Stimulated activated naive B cell treated with anti-CD40 and anti-IgM and Interleukin-4, amounts not matched to agents 10 μg/mL and 1 μg/mL and 100 μg/mL, for 72 hours (primary cell): ENCODE data around the gene SEZ6.

Experiments used
- ATAC-seq, 2 donors: fragments of 150-1000 bp; cut with Tn5 transposase; replicated peaks; 2 replicates each; pipeline ENCODE4 v1.10.0; 2021; ENCODE audit warnings: moderate library complexity in 1 of 2
- DNase-seq: peaks from one replicate; pipeline ENCODE4 v3.0.0; 2021
- H3K27ac Mint-ChIP-seq: one replicate; pipeline ENCODE4 v1.8.0; 2022; ENCODE audit warnings: mild to moderate bottlenecking, mixed read lengths
- H3K27me3 Mint-ChIP-seq, 2 donors: one replicate each; pipeline ENCODE4 v1.8.0; 2022; ENCODE audit warnings: mixed read lengths in 2 of 2
- H3K36me3 Mint-ChIP-seq, 2 donors: one replicate each; pipeline ENCODE4 v1.8.0; 2022; ENCODE audit warnings: mixed read lengths in 2 of 2, mild to moderate bottlenecking in 1 of 2
- H3K4me1 Mint-ChIP-seq, 2 donors: one replicate each; pipeline ENCODE4 v1.8.0; 2022; ENCODE audit warnings: mixed read lengths in 2 of 2, mild to moderate bottlenecking in 1 of 2
- H3K4me3 Mint-ChIP-seq, 2 donors: one replicate each; pipeline ENCODE4 v1.8.0; 2022; ENCODE audit warnings: mild to moderate bottlenecking in 2 of 2, mixed read lengths in 2 of 2, moderate library complexity in 1 of 2
- H3K9me3 Mint-ChIP-seq, 2 donors: one replicate each; pipeline ENCODE4 v1.8.0; 2022; ENCODE audit warnings: mixed read lengths in 2 of 2, mild to moderate bottlenecking in 1 of 2

Gene SEZ6

GRCh38 chr17:29024316-29024952 lies 18.6 kb upstream of the SEZ6 start:
- H3K4me3 Mint-ChIP-seq = no peak overlapping the region
- H3K9me3 Mint-ChIP-seq = no peaks in the 10 kb centered on the region
- peaks cover 44 to 79% of the 10 kb centered on the region in 2 donors for H3K27me3 Mint-ChIP-seq
- DNase-seq (no peak), ATAC-seq (no peak)
- H3K27ac Mint-ChIP-seq = no peak overlapping the region
- no peaks in the 10 kb centered on the region for H3K36me3 Mint-ChIP-seq
- peaks cover 3 to 8% of the 10 kb centered on the region in 2 donors for H3K4me1 Mint-ChIP-seq

DNA sequence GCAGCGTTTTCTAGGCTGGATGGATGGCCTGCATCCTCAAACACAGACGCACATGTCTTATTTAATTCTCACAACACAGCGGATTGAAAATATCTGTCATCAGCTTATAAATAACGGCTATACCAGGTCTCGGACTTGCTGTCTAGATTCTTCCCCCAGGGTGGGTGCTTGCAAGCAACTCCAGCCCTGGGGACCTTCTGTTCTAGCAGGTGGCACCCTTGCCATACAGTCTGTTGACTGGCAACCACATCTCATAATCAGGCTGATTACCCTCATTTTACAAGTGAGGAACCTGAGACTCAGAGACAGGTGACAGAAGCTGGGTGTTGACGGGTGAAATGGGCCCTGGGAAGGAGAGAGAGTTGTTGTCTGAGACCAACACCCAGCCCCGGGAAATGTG lies 16.2 kb upstream of the SEZ6 start:
- peaks cover 11 to 18% of the 10 kb centered on the region in 2 donors for H3K4me1 Mint-ChIP-seq
- H3K4me3 Mint-ChIP-seq = no peak overlapping the region
- DNase-seq = no peak
- no peak for ATAC-seq
- no peaks in the 10 kb centered on the region for H3K9me3 Mint-ChIP-seq
- H3K36me3 Mint-ChIP-seq = no peaks in the 10 kb centered on the region
- H3K27ac Mint-ChIP-seq = no peak overlapping the region
- peaks cover 49 to 86% of the 10 kb centered on the region in 2 donors for H3K27me3 Mint-ChIP-seq

- Mint-ChIP-seq H3K9me3 (no peaks in the 10 kb centered on the region), H3K4me1 (peaks cover 11 to 18% of the 10 kb centered on the region in 2 donors), H3K4me3 (no peak overlapping the region), H3K27me3 (peaks cover 47 to 80% of the 10 kb centered on the region in 2 donors), H3K27ac (no peak overlapping the region), H3K36me3 (no peaks in the 10 kb centered on the region)
- DNase-seq = no peak
- ATAC-seq = no peak
Observed at GRCh38 chr17:29021226-29021625, 15.4 kb upstream of the SEZ6 start.

DNA sequence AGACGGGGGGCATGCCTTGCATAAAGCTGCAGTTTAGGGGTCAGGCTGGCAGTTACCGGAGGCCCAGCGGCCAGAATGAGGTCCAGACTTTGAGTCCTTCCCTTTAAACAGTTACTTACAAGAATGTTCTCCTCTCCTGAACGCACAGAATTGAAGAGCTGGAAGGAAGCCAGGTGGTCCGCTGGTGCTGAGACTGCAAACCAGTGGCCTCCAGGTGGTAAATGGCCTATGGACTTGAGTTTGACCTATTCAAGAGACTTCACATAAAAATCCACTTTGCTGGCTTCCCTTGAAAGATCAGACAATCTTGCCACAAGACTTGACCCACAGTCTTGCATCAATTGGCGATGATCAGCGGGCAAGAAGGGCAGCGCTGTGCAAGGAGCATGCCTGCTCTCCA lies 14.7 kb upstream of the SEZ6 start:
- Mint-ChIP-seq H3K4me3 (no peak overlapping the region), H3K36me3 (no peaks in the 10 kb centered on the region), H3K9me3 (no peaks in the 10 kb centered on the region), H3K27ac (no peak overlapping the region), H3K27me3 (peaks cover 52 to 82% of the 10 kb centered on the region in 2 donors), H3K4me1 (peaks cover 11 to 18% of the 10 kb centered on the region in 2 donors)
- ATAC-seq (no peak), DNase-seq (no peak)

DNA sequence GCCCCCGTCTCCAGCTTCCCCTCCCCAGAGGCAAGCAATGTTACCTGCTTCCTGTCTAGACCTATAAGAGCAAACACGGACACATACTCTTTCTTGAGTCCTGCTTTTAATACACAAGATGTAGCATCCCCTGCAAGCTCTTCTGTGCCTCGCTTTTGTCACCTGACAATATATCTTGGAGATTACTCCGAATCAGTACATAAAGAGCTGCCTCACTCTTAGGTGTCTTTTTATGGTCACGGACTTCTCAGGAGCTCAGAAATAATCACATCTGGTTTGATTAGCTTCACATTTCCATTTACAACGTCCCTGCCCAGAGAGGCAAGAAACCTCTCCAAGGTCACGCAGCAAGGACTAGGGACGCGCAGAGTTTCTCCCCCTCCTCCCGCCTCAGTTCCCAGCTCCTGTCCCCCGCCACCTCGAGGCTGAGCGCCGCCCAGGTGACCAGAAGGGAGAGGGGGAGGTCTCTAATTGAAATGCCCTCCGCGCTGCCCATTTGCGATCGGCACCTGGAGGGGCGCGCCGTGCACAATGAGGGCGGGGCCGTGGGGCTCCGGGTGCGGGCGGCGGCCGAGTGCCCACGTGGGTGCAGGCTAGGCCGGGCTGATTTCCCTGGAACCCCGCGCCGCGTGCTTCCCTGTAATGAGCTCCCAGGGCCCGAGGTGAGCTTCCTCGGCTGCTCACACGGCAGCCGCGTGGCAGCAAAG lies 13.8 kb upstream of the SEZ6 start:
- H3K36me3 Mint-ChIP-seq = no peaks in the 10 kb centered on the region
- H3K9me3 Mint-ChIP-seq = no peaks in the 10 kb centered on the region
- H3K27ac Mint-ChIP-seq = no peak overlapping the region
- H3K4me3 Mint-ChIP-seq = peak overlapping the region; percentile 21 to 48
- H3K27me3 Mint-ChIP-seq = peaks cover 52 to 76% of the 10 kb centered on the region in 2 donors
- ATAC-seq (peak; percentile 66 to 74), DNase-seq (no peak)
- peaks cover 11 to 18% of the 10 kb centered on the region in 2 donors for H3K4me1 Mint-ChIP-seq

GRCh38 chr17:29018788-29019474 lies 13.1 kb upstream of the SEZ6 start:
- ATAC-seq = peak; percentile 44 to 66
- H3K27me3 Mint-ChIP-seq = peaks cover 45 to 75% of the 10 kb centered on the region in 2 donors
- H3K36me3 Mint-ChIP-seq = no peaks in the 10 kb centered on the region
- H3K4me3 Mint-ChIP-seq = peak overlapping the region in 1 of 2 donors; percentile 48
- peaks cover 11 to 18% of the 10 kb centered on the region in 2 donors for H3K4me1 Mint-ChIP-seq
- DNase-seq = no peak
- H3K9me3 Mint-ChIP-seq = no peaks in the 10 kb centered on the region
- H3K27ac Mint-ChIP-seq = no peak overlapping the region

DNA sequence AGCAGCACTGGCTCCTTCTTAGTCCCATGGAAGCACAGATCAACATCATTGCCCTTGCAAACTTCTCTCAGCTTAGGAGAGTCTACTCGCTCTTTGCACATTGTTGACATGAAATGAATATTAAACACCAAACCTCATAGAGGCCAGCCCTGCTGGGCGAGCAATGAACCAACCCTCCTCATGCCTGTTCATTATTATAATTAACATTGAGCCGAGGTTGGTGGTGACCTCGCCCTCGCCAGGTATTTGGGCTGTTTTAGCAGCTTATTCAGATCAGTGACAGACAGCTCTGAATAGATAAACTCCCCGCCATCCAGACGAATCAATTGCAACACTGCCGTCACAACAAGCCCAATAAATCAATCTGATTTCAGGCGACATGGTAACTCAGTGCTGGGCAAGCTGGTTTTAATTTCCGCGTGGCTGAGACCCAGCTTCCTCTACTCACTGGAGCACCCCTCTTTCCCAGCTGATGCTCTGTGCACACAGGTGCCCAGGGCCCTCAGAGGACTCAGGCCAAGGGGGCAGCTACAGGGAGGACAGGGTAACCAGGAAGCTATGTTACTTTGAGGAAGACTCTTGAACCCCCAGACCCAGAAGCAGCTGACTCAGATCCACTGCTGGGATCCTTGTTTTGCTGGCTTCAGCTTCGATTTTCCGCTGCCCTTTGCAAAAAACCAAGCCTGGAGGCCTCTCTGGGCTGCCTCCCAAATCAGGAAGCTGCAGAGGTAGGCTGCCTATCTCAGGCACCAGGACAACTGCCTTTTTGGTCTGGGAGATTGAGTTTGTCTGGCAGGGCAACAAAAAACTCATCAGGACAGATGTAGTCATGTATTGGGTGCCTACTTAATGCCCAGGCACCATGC lies 10.7 kb upstream of the SEZ6 start:
- H3K4me3 Mint-ChIP-seq = no peak overlapping the region
- no peak overlapping the region for H3K27ac Mint-ChIP-seq
- peaks cover 13 to 22% of the 10 kb centered on the region in 2 donors for H3K4me1 Mint-ChIP-seq
- peaks cover 38 to 55% of the 10 kb centered on the region in 2 donors for H3K27me3 Mint-ChIP-seq
- H3K9me3 Mint-ChIP-seq = no peaks in the 10 kb centered on the region
- no peak for DNase-seq
- no peak for ATAC-seq
- H3K36me3 Mint-ChIP-seq = no peaks in the 10 kb centered on the region

DNA sequence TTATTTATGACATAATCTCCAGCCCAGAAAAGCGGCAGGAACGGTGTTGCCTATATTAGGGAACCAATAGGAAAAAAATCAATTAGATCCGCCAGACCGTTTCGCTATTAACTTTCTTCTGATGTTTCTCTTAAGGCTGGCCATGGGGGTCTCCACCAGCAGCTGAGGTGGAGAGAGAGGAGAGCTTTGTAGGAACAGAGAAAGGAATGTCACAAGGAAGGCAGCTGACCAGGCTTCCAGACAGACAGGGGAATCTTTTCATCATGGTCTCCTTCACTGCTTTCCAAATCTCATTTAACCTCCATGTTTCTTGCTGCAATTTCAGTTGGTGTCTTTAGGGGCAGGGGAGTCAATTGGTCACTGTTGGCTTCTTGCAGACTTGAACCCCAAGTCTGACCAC lies 8.9 kb upstream of the SEZ6 start:
- Mint-ChIP-seq H3K4me1 (peaks cover 19 to 21% of the 10 kb centered on the region in 2 donors), H3K27me3 (peaks cover 41 to 47% of the 10 kb centered on the region in 2 donors), H3K9me3 (no peaks in the 10 kb centered on the region), H3K36me3 (no peaks in the 10 kb centered on the region), H3K4me3 (no peak overlapping the region), H3K27ac (no peak overlapping the region)
- ATAC-seq (no peak), DNase-seq (no peak)

DNA sequence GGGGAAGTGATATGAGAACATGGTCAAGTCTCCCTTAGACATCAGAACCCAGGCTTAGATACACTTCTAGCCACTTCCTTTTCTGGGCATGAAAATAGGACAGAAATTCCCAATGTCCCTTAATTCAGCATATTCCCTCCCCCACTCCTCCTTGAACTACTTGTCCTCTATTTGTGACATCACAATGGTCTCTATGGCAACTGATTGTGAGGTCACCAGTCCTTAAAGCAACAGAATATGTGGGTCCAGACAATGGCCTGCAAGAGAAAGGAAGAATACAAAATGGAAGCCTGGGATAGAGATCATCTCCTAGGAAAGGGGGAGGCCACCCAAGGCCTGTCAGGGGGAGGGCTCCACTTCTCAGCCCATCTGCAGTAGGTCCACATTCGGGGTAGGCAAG lies 6.7 kb upstream of the SEZ6 start:
- no peak for DNase-seq
- Mint-ChIP-seq H3K36me3 (no peaks in the 10 kb centered on the region), H3K4me1 (peaks cover 8% of the 10 kb centered on the region in 2 donors), H3K27ac (no peak overlapping the region), H3K4me3 (no peak overlapping the region), H3K9me3 (no peaks in the 10 kb centered on the region), H3K27me3 (peaks cover 42 to 44% of the 10 kb centered on the region in 2 donors)
- ATAC-seq = no peak

GRCh38 chr17:29010586-29010985 lies 4.8 kb upstream of the SEZ6 start:
- no peak overlapping the region for H3K27ac Mint-ChIP-seq
- H3K27me3 Mint-ChIP-seq = peaks cover 43 to 46% of the 10 kb centered on the region in 2 donors
- no peak for ATAC-seq

DNA sequence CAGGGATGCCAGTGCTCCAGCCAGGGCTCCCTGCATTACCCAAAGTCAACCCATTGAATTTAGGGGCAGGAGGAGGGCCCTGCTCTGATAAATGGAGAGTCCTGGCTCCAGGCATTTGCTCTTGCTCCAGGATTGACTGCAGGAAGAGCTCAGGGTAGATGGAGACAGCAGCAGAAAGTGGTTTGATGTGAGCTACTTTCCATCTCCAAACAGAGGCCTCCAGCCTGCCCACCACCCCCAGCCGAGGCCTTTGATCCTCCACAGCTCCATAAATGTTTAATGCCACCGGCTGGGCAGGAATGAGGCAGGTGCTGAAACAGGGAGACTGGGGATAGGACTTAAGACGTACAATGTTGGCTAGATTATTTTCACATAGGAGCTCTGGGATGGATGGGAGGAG lies 4.3 kb upstream of the SEZ6 start:
- ATAC-seq (no peak), DNase-seq (no peak)
- Mint-ChIP-seq H3K4me1 (peaks cover 9 to 11% of the 10 kb centered on the region in 2 donors), H3K27me3 (peaks cover 46 to 48% of the 10 kb centered on the region in 2 donors), H3K36me3 (no peaks in the 10 kb centered on the region), H3K27ac (no peak overlapping the region), H3K4me3 (no peak overlapping the region), H3K9me3 (no peaks in the 10 kb centered on the region)

More at GRCh38 chr17:29010586-29010985, 4.8 kb upstream of the SEZ6 start:
- no peak for DNase-seq
- Mint-ChIP-seq H3K9me3 (no peaks in the 10 kb centered on the region), H3K4me3 (no peak overlapping the region), H3K36me3 (no peaks in the 10 kb centered on the region), H3K4me1 (peaks cover 8% of the 10 kb centered on the region in 2 donors)

DNA sequence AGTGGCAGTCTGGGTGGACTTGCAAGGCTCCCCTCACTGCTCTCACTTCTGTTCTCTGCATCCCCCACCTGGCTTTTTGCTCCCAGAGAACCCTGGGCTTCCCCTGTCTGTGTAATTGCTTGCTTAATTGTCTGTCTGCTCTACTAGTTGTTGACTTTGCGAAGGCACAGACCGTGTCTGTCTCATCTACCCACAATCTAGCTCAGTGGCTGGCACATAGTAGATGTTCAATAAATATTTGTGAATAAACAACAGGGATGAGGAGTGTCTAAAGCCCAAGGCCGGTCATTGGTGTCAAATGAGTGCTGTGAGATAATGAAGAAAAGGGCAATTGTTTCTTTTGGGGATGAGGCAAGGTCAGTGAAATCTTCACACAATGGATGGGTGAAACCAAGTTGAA lies 2.8 kb upstream of the SEZ6 start:
- H3K27me3 Mint-ChIP-seq = peaks cover 55 to 63% of the 10 kb centered on the region in 2 donors

GRCh38 chr17:29007860-29008455 lies 2.1 kb upstream of the SEZ6 start:
- DNase-seq = no peak
- Mint-ChIP-seq H3K36me3 (no peaks in the 10 kb centered on the region), H3K27ac (no peak overlapping the region), H3K4me1 (peaks cover 12 to 16% of the 10 kb centered on the region in 2 donors), H3K9me3 (no peaks in the 10 kb centered on the region), H3K27me3 (peaks cover 62 to 67% of the 10 kb centered on the region in 2 donors), H3K4me3 (no peak overlapping the region)
- peak; percentile 33 to 43 for ATAC-seq

More for the DNA sequence above, 2.8 kb upstream of the SEZ6 start:
- Mint-ChIP-seq H3K4me3 (no peak overlapping the region), H3K27ac (no peak overlapping the region), H3K9me3 (no peaks in the 10 kb centered on the region), H3K36me3 (no peaks in the 10 kb centered on the region), H3K4me1 (peaks cover 12 to 16% of the 10 kb centered on the region in 2 donors)
- ATAC-seq (no peak), DNase-seq (no peak)
